Measurements from ENCODE around the gene CNPPD1. TPM values are rescaled to one million over a fixed set of nuclear protein-coding genes. Genes with fewer than 3 reads are reported as not detected.
"Not testable (repeated sequence)": the region's sequence is repeated elsewhere in the genome, so short reads cannot be mapped to it uniquely, and the experiment has no call there.

The CNPPD1 gene
- total RNA-seq, 2 experiments from 2014 or later: 77.3 to 77.6 TPM

- H3K27me3 Mint-ChIP-seq: no peaks in the 10 kb centered on the region
- peaks cover 13% of the 10 kb centered on the region for H3K36me3 Mint-ChIP-seq
- H3K4me1 Mint-ChIP-seq: peaks cover 42% of the 10 kb centered on the region
- H3K4me3 Mint-ChIP-seq: peak overlapping the region; percentile 85
- ATAC-seq (ENCODE audit: low read depth) (no peak), DNase-seq (no peak)
- POLR2A ChIA-PET: interaction anchor here (0.6 to 5.2 kb wide), 15 partner anchors 9 to 73 kb away, joined by 4 to 92 read pairs (median 9); partner anchors contain the start of genes ANKZF1, ATG9A, CNPPD1 and DNAJB2
- peaks cover 9% of the 10 kb centered on the region for H3K9me3 Mint-ChIP-seq
- H3K27ac Mint-ChIP-seq: peak overlapping the region; percentile 93
Measured at GRCh38 chr2:219205981-219206327, 29.2 kb upstream of the CNPPD1 start.

GRCh38 chr2:219205165-219205538 is 28.4 kb upstream of the CNPPD1 start:
- Mint-ChIP-seq H3K27me3 (no peaks in the 10 kb centered on the region), H3K36me3 (peaks cover 12% of the 10 kb centered on the region), H3K4me3 (no peak overlapping the region), H3K27ac (peak overlapping the region; percentile 93), H3K4me1 (peaks cover 44% of the 10 kb centered on the region), H3K9me3 (peaks cover 10% of the 10 kb centered on the region)
- POLR2A ChIA-PET: interaction anchor here (2.0 to 5.2 kb wide), 3 partner anchors 8 to 29 kb away, joined by 9 to 92 read pairs (median 73); partner anchors contain the start of gene CNPPD1
- ATAC-seq (ENCODE audit: low read depth): no peak
- DNase-seq: no peak

- ATAC-seq (ENCODE audit: low read depth): no peak
- peaks cover 39% of the 10 kb centered on the region for H3K4me1 Mint-ChIP-seq
- H3K9me3 Mint-ChIP-seq: peaks cover 10% of the 10 kb centered on the region
- no peak for DNase-seq
- POLR2A ChIA-PET: interaction anchor here (1.4 to 3.3 kb wide), 3 partner anchors 23 to 49 kb away, joined by 4 to 73 read pairs (median 4); partner anchors contain the start of gene TUBA4A
- H3K36me3 Mint-ChIP-seq: peaks cover 10% of the 10 kb centered on the region
- H3K27me3 Mint-ChIP-seq: no peaks in the 10 kb centered on the region
- no peak overlapping the region for H3K27ac Mint-ChIP-seq
- no peak overlapping the region for H3K4me3 Mint-ChIP-seq
Measured at GRCh38 chr2:219204425-219205164, 27.9 kb upstream of the CNPPD1 start.

GRCh38 chr2:219201331-219201730 is 24.6 kb upstream of the CNPPD1 start:
- not testable (repeated sequence) for DNase-seq; H3K36me3 Mint-ChIP-seq; H3K4me3 Mint-ChIP-seq; H3K9me3 Mint-ChIP-seq; ATAC-seq (ENCODE audit: low read depth); H3K27me3 Mint-ChIP-seq
- POLR2A ChIA-PET: interaction anchor here (1.1 to 3.0 kb wide), 10 partner anchors 8 to 78 kb away, joined by 3 to 63 read pairs (median 7); partner anchors contain the start of genes ABCB6, ANKZF1, ATG9A and DNAJB2
- Mint-ChIP-seq H3K4me1 (peaks cover 23% of the 10 kb centered on the region), H3K27ac (peak overlapping the region; percentile 92)

- not testable (repeated sequence) for ATAC-seq (ENCODE audit: low read depth); H3K9me3 Mint-ChIP-seq; H3K27me3 Mint-ChIP-seq; H3K36me3 Mint-ChIP-seq
- Mint-ChIP-seq H3K4me1 (peaks cover 20% of the 10 kb centered on the region), H3K4me3 (peak overlapping the region; percentile 81), H3K27ac (peak overlapping the region; percentile 92)
- peak; percentile 58 for DNase-seq
- POLR2A ChIA-PET: interaction anchor here (0.6 to 3.0 kb wide), 16 partner anchors 9 to 304 kb away, joined by 3 to 63 read pairs (median 4); partner anchors contain the start of genes ABCB6, ANKZF1, ATG9A and CNPPD1
Measured at GRCh38 chr2:219200502-219201326, 24.0 kb upstream of the CNPPD1 start.

- POLR2A ChIA-PET: interaction anchor here (1.1 to 3.0 kb wide), 9 partner anchors 10 to 188 kb away, joined by 4 to 63 read pairs (median 8); partner anchors contain the start of genes ANKZF1, ATG9A, CNPPD1 and DNAJB2
- DNase-seq (no peak), ATAC-seq (ENCODE audit: low read depth) (peak; percentile 40)
- H3K36me3 Mint-ChIP-seq: peaks cover 6% of the 10 kb centered on the region
- peaks cover 18% of the 10 kb centered on the region for H3K4me1 Mint-ChIP-seq
- H3K27me3 Mint-ChIP-seq: no peaks in the 10 kb centered on the region
- peak overlapping the region; percentile 71 for H3K27ac Mint-ChIP-seq
- H3K4me3 Mint-ChIP-seq: peak overlapping the region; percentile 55
- peaks cover 10% of the 10 kb centered on the region for H3K9me3 Mint-ChIP-seq
Measured at GRCh38 chr2:219199470-219200211, 22.9 kb upstream of the CNPPD1 start.

- Mint-ChIP-seq H3K27ac (peak overlapping the region; percentile 71), H3K9me3 (peaks cover 8% of the 10 kb centered on the region)
- POLR2A ChIA-PET: interaction anchor here (2.3 to 3.0 kb wide), 3 partner anchors 16 to 80 kb away, joined by 5 to 63 read pairs (median 42); partner anchors contain the start of genes CNPPD1, DNAJB2 and RETREG2
Measured at GRCh38 chr2:219198974-219199373, 22.2 kb upstream of the CNPPD1 start.

GRCh38 chr2:219197388-219197787 is 20.7 kb upstream of the CNPPD1 start:
- no peak for DNase-seq
- peaks cover 18% of the 10 kb centered on the region for H3K4me1 Mint-ChIP-seq
- H3K27me3 Mint-ChIP-seq: no peaks in the 10 kb centered on the region
- H3K36me3 Mint-ChIP-seq: peaks cover 3% of the 10 kb centered on the region
- H3K9me3 Mint-ChIP-seq: peaks cover 3% of the 10 kb centered on the region
- no peak overlapping the region for H3K4me3 Mint-ChIP-seq
- no peak overlapping the region for H3K27ac Mint-ChIP-seq
- POLR2A ChIA-PET: interaction anchor here (2.5 kb wide), 1 partner anchor 9 kb away, joined by 9 read pairs; the partner anchor contains the start of gene ZFAND2B
- ATAC-seq (ENCODE audit: low read depth): no peak

More at GRCh38 chr2:219198974-219199373, 22.2 kb upstream of the CNPPD1 start:
- H3K36me3 Mint-ChIP-seq: peaks cover 4% of the 10 kb centered on the region
- H3K4me1 Mint-ChIP-seq: peaks cover 18% of the 10 kb centered on the region
- H3K27me3 Mint-ChIP-seq: no peaks in the 10 kb centered on the region
- DNase-seq (no peak), ATAC-seq (ENCODE audit: low read depth) (no peak)
- peak overlapping the region; percentile 55 for H3K4me3 Mint-ChIP-seq

- no peak overlapping the region for H3K4me3 Mint-ChIP-seq
- peaks cover 33% of the 10 kb centered on the region for H3K36me3 Mint-ChIP-seq
- DNase-seq (no peak), ATAC-seq (ENCODE audit: low read depth) (no peak)
- no peaks in the 10 kb centered on the region for H3K9me3 Mint-ChIP-seq
- no peaks in the 10 kb centered on the region for H3K27me3 Mint-ChIP-seq
- peaks cover 18% of the 10 kb centered on the region for H3K4me1 Mint-ChIP-seq
- H3K27ac Mint-ChIP-seq: peak overlapping the region; percentile 34
- POLR2A ChIA-PET: interaction anchor here (0.6 to 8.0 kb wide), 2 partner anchors 13 to 132 kb away, joined by 4 to 63 read pairs; no protein-coding TSS in a partner anchor
Measured at GRCh38 chr2:219186754-219187456, 10.2 kb upstream of the CNPPD1 start.

GRCh38 chr2:219184121-219184520 is 7.4 kb upstream of the CNPPD1 start:
- Mint-ChIP-seq H3K36me3 (peaks cover 51% of the 10 kb centered on the region), H3K27ac (no peak overlapping the region), H3K27me3 (no peaks in the 10 kb centered on the region), H3K4me3 (no peak overlapping the region), H3K9me3 (no peaks in the 10 kb centered on the region), H3K4me1 (peaks cover 42% of the 10 kb centered on the region)
- ATAC-seq (ENCODE audit: low read depth) (no peak), DNase-seq (no peak)
- POLR2A ChIA-PET: interaction anchor here (0.7 to 8.0 kb wide), 4 partner anchors 16 to 69 kb away, joined by 4 to 73 read pairs (median 37); partner anchors contain the start of genes TUBA4A, TUBA4B and ZFAND2B

- POLR2A ChIA-PET: interaction anchor here (1.6 to 8.0 kb wide), 5 partner anchors 12 to 70 kb away, joined by 6 to 73 read pairs (median 19); partner anchors contain the start of genes TUBA4A, TUBA4B and ZFAND2B
- Mint-ChIP-seq H3K27ac (peak overlapping the region; percentile 87), H3K9me3 (no peaks in the 10 kb centered on the region), H3K4me3 (peak overlapping the region; percentile 73), H3K36me3 (peaks cover 52% of the 10 kb centered on the region), H3K27me3 (no peaks in the 10 kb centered on the region), H3K4me1 (peaks cover 46% of the 10 kb centered on the region)
- DNase-seq (no peak), ATAC-seq (ENCODE audit: low read depth) (no peak)
Measured at GRCh38 chr2:219183151-219183772, 6.5 kb upstream of the CNPPD1 start.

Measured in activated naive CD8-positive, alpha-beta T cell treated with anti-CD3 and anti-CD28 coated beads, Interleukin-2, amount 10 ng/mL, durations not matched to agents 7 days and 5 days (primary cell).